ENCODE results near the gene FOLR1.

GRCh38 chr11:72226701-72227100, 34.8 kb downstream of the FOLR1 start:
- TF ChIP-seq POLR2A (IDR thresholded peaks at IDR 0.05) (no peak), CTCF (IDR thresholded peaks at IDR 0.05) (no peak), POLR2AphosphoS5 (IDR thresholded peaks at IDR 0.05; ENCODE audit: insufficient read depth in 1 of 2, low read depth in 1 of 2) (no peak)
